Heart left ventricle (tissue), 16 donors: Measurements from ENCODE around the gene PCDHA1. TPM values are rescaled to one million over a fixed set of nuclear protein-coding genes. Genes with fewer than 3 reads are reported as not detected.
"Not testable (repeated sequence)": the region's sequence is repeated elsewhere in the genome, so short reads cannot be mapped to it uniquely, and the experiment has no call there.

Source experiments
- ATAC-seq, 4 donors: fragments of 200-7000 bp; cut with Tn5 transposase; one replicate each; pipeline ENCODE4 v1.9.1; 2020 to 2022; ENCODE audit warnings: moderate library complexity in 4 of 4, mild to moderate bottlenecking in 3 of 4, moderate number of reproducible peaks in 1 of 4
- DNase-seq, 5 donors: peaks; one replicate each; pipeline ENCODE4 v3.0.0-alpha.2; 2020
- H3K27ac ChIP-seq, 12 donors: fragments of 200-600 bp; sonication (generic) in 4 of 12; one replicate each; pipeline versions ENCODE4 v1.5.0 to v1.8.0; 2016 to 2022; ENCODE audit warnings: mild to moderate bottlenecking in 2 of 12
- H3K27me3 ChIP-seq, 9 donors: fragments of 200-600 bp; sonication (generic) in 2 of 9; one replicate each; pipeline versions ENCODE4 v1.5.1 to v1.8.0; 2016 to 2022; ENCODE audit warnings: mild to moderate bottlenecking in 3 of 9
- H3K36me3 ChIP-seq, 9 donors: fragments of 200-600 bp; sonication (generic) in 2 of 9; one replicate each; pipeline versions ENCODE4 v1.5.0 to v1.8.0; 2018 to 2022; ENCODE audit warnings: mild to moderate bottlenecking in 2 of 9
- H3K4me1 ChIP-seq, 12 donors: fragments of 200-600 bp; sonication (generic) in 4 of 12; one replicate each; pipeline versions ENCODE4 v1.5.0 to v1.8.0; 2016 to 2022; ENCODE audit warnings: mild to moderate bottlenecking in 3 of 12
- H3K4me3 ChIP-seq, 12 donors: fragments of 200-600 bp; sonication (generic) in 4 of 12; one replicate each; pipeline versions ENCODE4 v1.5.0 to v1.8.0; 2017 to 2022; ENCODE audit warnings: mild to moderate bottlenecking in 9 of 12, moderate library complexity in 4 of 12
- H3K9me3 ChIP-seq, 12 donors: fragments of 200-600 bp; sonication (generic) in 4 of 12; one replicate each; pipeline versions ENCODE4 v1.5.0 to v1.8.0; 2016 to 2022; ENCODE audit warnings: mild to moderate bottlenecking in 1 of 12
- CTCF ChIP-seq, 12 donors: fragments of 200-600 bp; sonication (generic) in 4 of 12; IDR thresholded peaks; one replicate each; pipeline versions ENCODE4 v1.5.0 to v1.8.0; 2018 to 2022; ENCODE audit warnings: antibody characterized with exemption in 12 of 12, mild to moderate bottlenecking in 5 of 12
- POLR2A ChIP-seq, 2 donors: fragments of 450-650 bp; IDR thresholded peaks; one replicate each; pipeline ENCODE4 v1.6.1; 2017; ENCODE audit warnings: antibody characterized with exemption in 2 of 2, mild to moderate bottlenecking in 2 of 2, moderate library complexity in 2 of 2
- WGBS, 4 donors: extraction: QIAGEN DNeasy Blood & Tissue Kit in 2 of 4; methylation state at CpG; one replicate each; pipeline versions ENCODE4 v1.1.5 to v1.1.7; 2013 to 2018; 5-methylcytosine and 5-hydroxymethylcytosine counted together
- intact Hi-C, 10 donors: fragments of 100-400 bp; cut with DNase I; formaldehyde crosslinking; loops; one replicate each; pipeline versions ENCODE4 v1.11.1 to v1.14.2; 2022
- polyA plus RNA-seq, 2 donors: library from polyadenylated mRNA; stranded (reverse); fragments of 200-250 nt; gene quantifications; one replicate each; pipeline ENCODE4 v1.2.3, GENCODE V29; 2013
- total RNA-seq, 9 donors: library from RNA; depleted of rRNA in 2 of 9; stranded (reverse); fragments of >200 nt in 2 of 9; fragmentation: NEBNext Ultra II Directional in 3 of 9; extraction: Animal tissue kit (Norgen Biotek cat#: 25700) in 3 of 9; gene quantifications; one replicate each; pipeline versions ENCODE4 v1.1.0 to v1.2.4, GENCODE V29; 2016 to 2023
- donor health status: ischemic (EF 13 %, LVEDD 7.1; RV severe dilation, severe dysfunction).
- donor health status: healthy with polysubstance abuse.
- donor health status: DM: no; HTN: yes; CAD: no.
- donor health status: DM: no; HTN: no; CAD: no.
- donor health status: ischemic (EF 25% LVEDD 6.9; RV normal size, moderate dysfunction).
- donor health status: ischemic (EF 25% LVEDD 5.7; RV mildly dilated, moderate dysfunction).
- donor health status: healthy.
- donor health status: DM: yes; HTN: yes; CAD: no.
- donor health status: ischemic (EF 35%, LVEDD 5.7; RV mildly dilated, moderate dysfunction).
- donor health status: nonischemic (EF 11% LVEDD 7.7; RV severe dilation, severe dysfunction).
- donor health status: DM: yes; HTN: yes; CAD: no.
- donor health status: PGD.
- donor health status: ischemic (EF 29% LVEDD 5.4; RV normal size, mild dysfunction).
- donor health status: nonischemic (EF 23%, LVEDD 6.1; RV moderate dilation, normal function).

Gene PCDHA1
- total and polyA plus RNA-seq, 11 donors: 0.08 TPM; not detected in 10

GRCh38 chr5:140764177-140764973, 21.6 kb upstream of the PCDHA1 start:
- Histone ChIP-seq H3K4me3 (no peak overlapping the region), H3K27me3 (no peaks in the 10 kb centered on the region), H3K4me1 (no peaks in the 10 kb centered on the region), H3K27ac (no peak overlapping the region), H3K36me3 (no peaks in the 10 kb centered on the region), H3K9me3 (peaks cover 5 to 100% (median 91%) of the 10 kb centered on the region in 12 donors)
- DNase-seq (no peak), ATAC-seq (no peak)
- 84 to 92% (median 87%) methylated on average over 2 of the region's 2 CpGs for WGBS, 4 donors
- intact Hi-C loops: no loop called here
- TF ChIP-seq POLR2A (IDR thresholded peaks at IDR 0.05) (no peak), CTCF (IDR thresholded peaks at IDR 0.05) (no peak)

GRCh38 chr5:140767444-140767843, 18.5 kb upstream of the PCDHA1 start:
- ATAC-seq (no peak), DNase-seq (no peak)
- H3K4me1 ChIP-seq: no peaks in the 10 kb centered on the region
- H3K9me3 ChIP-seq: peaks cover 5 to 100% (median 94%) of the 10 kb centered on the region in 12 donors
- WGBS, 4 donors: 85 to 88% (median 85%) methylated on average over 4 of the region's 4 CpGs
- no peak overlapping the region for H3K27ac ChIP-seq
- no peaks in the 10 kb centered on the region for H3K36me3 ChIP-seq
- TF ChIP-seq CTCF (IDR thresholded peaks at IDR 0.05) (no peak), POLR2A (IDR thresholded peaks at IDR 0.05) (no peak)
- no peak overlapping the region for H3K4me3 ChIP-seq
- H3K27me3 ChIP-seq: no peaks in the 10 kb centered on the region
- intact Hi-C loops: no loop called here

- peaks cover 0 to 11% (median 0%) of the 10 kb centered on the region in 9 donors for H3K27me3 ChIP-seq
- no peak for ATAC-seq
- intact Hi-C loops: no loop called here
Observed at GRCh38 chr5:140780512-140780911, 5.4 kb upstream of the PCDHA1 start.

GRCh38 chr5:140787422-140787821, 1.5 kb downstream of the PCDHA1 start:
- peaks cover 0 to 87% (median 49%) of the 10 kb centered on the region in 12 donors for H3K9me3 ChIP-seq
- H3K27ac ChIP-seq, ATAC-seq, DNase-seq, H3K4me1 ChIP-seq, H3K4me3 ChIP-seq, H3K36me3 ChIP-seq, intact Hi-C loops: not testable (repeated sequence)
- peaks cover 0 to 51% (median 11%) of the 10 kb centered on the region in 9 donors for H3K27me3 ChIP-seq
- 30 to 49% (median 44%) methylated on average over 15 to 44 of the region's 44 CpGs for WGBS, 4 donors

More at GRCh38 chr5:140780512-140780911, 5.4 kb upstream of the PCDHA1 start:
- H3K27ac ChIP-seq: no peak overlapping the region
- WGBS, 4 donors: 82 to 96% (median 88%) methylated on average over 1 of the region's 1 CpG
- peaks cover 0 to 97% (median 67%) of the 10 kb centered on the region in 12 donors for H3K9me3 ChIP-seq
- no peak for TF ChIP-seq POLR2A (IDR thresholded peaks at IDR 0.05)
- no peak for DNase-seq
- no peaks in the 10 kb centered on the region for H3K4me1 ChIP-seq
- no peaks in the 10 kb centered on the region for H3K36me3 ChIP-seq
- no peak overlapping the region for H3K4me3 ChIP-seq

- H3K27ac ChIP-seq, intact Hi-C loops, H3K4me1 ChIP-seq, DNase-seq, ATAC-seq, H3K36me3 ChIP-seq, H3K4me3 ChIP-seq: not testable (repeated sequence)
- H3K27me3 ChIP-seq: peaks cover 0 to 51% (median 11%) of the 10 kb centered on the region in 9 donors
- 28 to 53% (median 41%) methylated on average over 38 to 70 of the region's 70 CpGs for WGBS, 4 donors
- H3K9me3 ChIP-seq: peaks cover 0 to 81% (median 49%) of the 10 kb centered on the region in 12 donors
Observed at GRCh38 chr5:140787849-140788504, 2.0 kb downstream of the PCDHA1 start.
